H4 (cell line): ENCODE measurements around the gene ELF1. TPM values are rescaled to one million over a fixed set of nuclear protein-coding genes. Genes with fewer than 3 reads are reported as not detected.
"Not testable (repeated sequence)": the region's sequence is repeated elsewhere in the genome, so short reads cannot be mapped to it uniquely, and the experiment has no call there.

Experiments
- DNase-seq: peaks from one replicate; pipeline ENCODE4 v3.0.0-alpha.2; 2015; ENCODE audit warnings: low spot score
- total RNA-seq: library from RNA; depleted of rRNA; stranded (reverse); fragments of >200 nt; shearing (Covaris generic); gene quantifications from 2 replicates; pipeline ENCODE4 v1.2.3, GENCODE V29; 2014

ELF1 gene
- total RNA-seq, 1 experiment from 2014 or later: 17.3 TPM

DNA sequence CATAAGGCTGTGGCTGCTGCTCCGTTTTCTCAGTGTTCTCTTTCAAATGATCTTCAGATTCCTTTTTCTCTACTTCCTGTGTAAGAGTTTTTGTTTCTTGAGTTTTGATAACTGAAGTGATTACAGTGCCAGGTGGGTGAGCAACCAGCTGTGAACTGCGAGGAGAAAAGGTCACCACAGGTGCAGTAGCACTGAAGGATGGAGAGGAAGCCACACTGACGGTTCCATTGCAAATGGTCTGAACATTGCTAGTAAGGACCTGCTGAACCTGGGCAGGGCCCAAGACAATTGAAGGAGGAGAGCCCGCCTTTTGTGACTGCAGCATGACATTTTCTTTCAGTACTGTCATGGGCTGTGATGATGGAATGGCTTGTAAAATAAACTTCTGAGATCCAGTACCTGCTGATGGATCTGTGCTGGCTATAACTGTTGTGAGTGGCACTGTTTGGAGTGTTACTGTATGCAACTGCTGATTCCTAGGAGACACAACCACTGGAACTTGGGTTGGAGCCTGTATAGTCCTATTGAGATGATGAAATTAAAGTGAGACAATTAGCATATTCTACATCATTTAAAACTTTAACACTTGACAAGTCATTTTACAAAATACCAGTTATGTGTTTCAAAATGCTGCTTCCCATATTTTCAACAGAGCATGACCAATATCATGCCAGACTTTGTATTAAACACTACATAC, 85.5 kb downstream of the ELF1 start:
- DNase-seq: no peak

- DNase-seq: no peak
These were observed 86.9 kb downstream of the ELF1 start for GRCh38 chr13:40932252-40932651.

DNA sequence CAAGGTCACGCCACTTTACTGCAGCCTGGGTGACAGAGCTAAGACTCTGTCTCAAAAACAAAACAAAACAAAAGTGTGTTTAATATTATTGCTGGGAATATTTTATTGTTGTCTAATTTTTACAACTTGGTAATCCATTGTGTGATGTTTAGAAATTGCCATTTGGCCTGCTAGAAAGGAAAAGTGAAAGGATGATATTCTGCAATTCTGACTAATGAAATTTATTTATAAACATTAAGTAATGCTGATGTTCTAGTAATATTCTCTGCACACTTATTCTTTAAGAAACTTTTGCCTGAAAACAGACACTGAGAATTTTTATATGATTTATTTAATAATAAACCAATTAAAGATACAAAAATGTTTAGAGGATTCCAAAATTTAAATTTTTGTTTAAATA, 87.4 kb downstream of the ELF1 start:
- no peak for DNase-seq

GRCh38 chr13:40929883-40930282, 89.2 kb downstream of the ELF1 start:
- DNase-seq: not testable (repeated sequence)

DNA sequence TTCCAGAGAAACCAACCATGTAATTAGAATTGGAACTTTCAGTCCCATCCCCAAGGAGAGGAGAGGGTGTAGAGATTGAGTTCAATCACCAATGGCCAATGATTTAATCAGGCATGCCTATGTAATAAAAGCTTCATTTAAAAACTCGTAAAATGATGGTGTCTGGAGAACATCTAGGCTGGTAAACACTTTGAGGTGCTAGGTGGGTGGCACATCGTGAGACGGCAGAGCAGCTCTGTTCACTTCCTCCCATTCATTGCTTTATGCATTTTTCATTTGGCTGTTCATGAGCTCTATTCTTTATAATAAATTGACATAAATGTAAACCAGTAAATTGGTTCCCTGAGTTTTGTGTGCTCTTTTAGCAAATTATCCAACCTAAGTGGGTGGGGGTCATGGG, 90.1 kb downstream of the ELF1 start:
- DNase-seq: no peak

DNA sequence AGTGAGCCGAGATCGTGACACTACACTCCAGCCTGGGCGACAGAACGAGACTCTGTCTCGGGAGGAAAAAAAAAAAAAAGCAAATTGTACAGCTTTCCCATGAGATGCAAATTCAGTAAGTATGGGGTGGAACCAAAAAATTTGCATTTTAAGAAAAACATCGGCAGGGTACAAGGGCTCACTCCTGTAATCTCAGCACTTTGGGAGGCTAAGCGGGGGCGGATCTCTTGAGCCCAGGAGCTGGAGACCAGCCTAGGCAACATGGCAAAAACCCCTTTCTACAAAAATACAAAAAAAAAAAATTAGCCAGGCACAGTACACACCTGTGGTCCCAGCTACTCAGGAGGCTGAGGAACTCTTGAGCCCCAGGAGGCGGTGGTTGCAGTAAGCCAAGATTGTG, 91.2 kb downstream of the ELF1 start:
- DNase-seq: no peak

- DNase-seq: no peak
These were observed 95.2 kb downstream of the ELF1 start for GRCh38 chr13:40923867-40924266.

GRCh38 chr13:40922437-40923040, 96.6 kb downstream of the ELF1 start:
- no peak for DNase-seq

- no peak for DNase-seq
These were observed 98.3 kb downstream of the ELF1 start for GRCh38 chr13:40920826-40921225.

DNA sequence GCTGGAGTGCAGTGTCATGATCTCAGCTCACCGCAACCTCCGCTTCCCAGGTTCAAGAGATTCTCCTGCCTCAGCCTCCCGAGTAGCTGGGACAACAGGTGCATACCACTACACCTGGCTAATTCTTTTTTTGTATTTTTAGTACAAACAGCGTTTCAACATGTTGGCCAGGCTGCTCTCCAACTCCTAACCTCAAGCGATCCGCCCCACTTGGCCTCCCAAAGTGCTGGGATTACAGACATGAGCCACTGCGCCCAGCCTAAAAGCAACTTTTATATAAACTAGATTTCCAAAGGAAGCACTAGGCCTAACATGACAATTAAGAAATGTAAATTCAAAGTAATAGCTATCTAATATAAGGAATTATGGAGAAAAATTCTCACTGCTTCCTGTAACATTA, 99.2 kb downstream of the ELF1 start:
- DNase-seq: not testable (repeated sequence)

GRCh38 chr13:40916207-40916998, 102.7 kb downstream of the ELF1 start:
- DNase-seq: no peak

GRCh38 chr13:40914863-40915262, 104.3 kb downstream of the ELF1 start:
- DNase-seq: not testable (repeated sequence)

DNA sequence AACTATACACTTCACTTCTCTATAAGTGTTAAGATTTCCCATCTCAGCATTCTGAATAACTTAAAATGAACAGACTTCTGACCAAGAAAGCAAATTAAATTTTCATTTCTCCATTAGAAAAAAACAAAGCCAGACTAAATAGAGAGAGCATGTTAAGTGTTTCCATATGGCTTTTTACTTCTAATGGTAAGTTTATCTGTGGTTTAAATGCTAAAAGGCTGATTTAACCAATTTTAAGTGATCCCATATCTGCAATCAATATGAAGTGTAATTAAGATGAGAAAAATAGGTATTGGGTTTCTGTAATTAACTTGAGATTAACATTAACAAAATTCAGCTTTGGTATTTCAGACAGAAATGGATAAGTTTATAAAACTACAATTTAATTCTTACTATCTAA, 107.8 kb downstream of the ELF1 start:
- no peak for DNase-seq

- no peak for DNase-seq
These were observed 108.6 kb downstream of the ELF1 start for GRCh38 chr13:40910324-40911050.

- not testable (repeated sequence) for DNase-seq
These were observed 109.4 kb downstream of the ELF1 start for GRCh38 chr13:40909541-40910200.

- DNase-seq: no peak
These were observed 110.6 kb downstream of the ELF1 start for GRCh38 chr13:40908546-40908945.

- DNase-seq: not testable (repeated sequence)
These were observed 118.1 kb downstream of the ELF1 start for GRCh38 chr13:40901032-40901431.

DNA sequence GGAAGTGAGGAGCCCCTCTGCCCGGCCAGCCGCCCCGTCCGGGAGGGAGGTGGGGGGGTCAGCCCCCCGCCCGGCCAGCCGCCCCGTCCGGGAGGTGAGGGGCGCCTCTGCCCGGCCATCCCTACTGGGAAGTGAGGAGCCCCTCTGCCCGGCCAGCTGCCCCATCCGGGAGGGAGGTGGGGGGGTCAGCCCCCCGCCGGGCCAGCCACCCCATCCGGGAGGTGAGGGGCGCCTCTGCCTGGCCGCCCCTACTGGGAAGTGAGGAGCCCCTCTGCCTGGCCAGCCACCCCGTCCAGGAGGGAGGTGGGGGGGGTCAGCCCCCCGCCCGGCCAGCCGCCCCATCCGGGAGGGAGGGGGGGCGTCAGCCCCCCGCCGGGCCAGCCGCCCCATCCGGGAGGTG, 118.5 kb downstream of the ELF1 start:
- DNase-seq: not testable (repeated sequence)

DNA sequence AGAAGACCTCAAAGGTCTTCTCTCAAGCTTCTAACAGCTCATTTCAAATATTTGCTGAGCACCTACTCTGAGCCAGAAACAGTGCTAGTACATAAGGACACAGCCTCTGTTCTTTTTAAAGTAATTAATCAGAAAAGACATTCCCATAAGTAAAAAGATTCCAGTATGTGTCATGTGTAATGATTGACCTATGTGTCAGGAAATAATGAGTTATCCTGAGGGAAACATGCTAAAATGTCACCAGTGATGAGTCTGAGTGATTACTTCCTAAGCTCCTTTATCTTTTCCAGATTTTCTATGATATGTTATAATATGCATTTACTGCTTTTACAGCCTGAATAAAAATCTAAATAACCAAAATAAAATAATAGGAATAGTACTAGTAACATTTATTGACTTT, 122.1 kb downstream of the ELF1 start:
- no peak for DNase-seq

GRCh38 chr13:40895227-40896184, 123.6 kb downstream of the ELF1 start:
- DNase-seq: no peak
